Keratinocyte (primary cell): Measurements from ENCODE around the gene NIN.

Experiments
- CTCF ChIP-seq, 3 experiments: IDR thresholded peaks in 1 of 3; conservative IDR thresholded peaks in 1 of 3; optimal IDR thresholded peaks in 1 of 3; 2 replicates in 2 of 3; 3 replicates in 1 of 3; pipeline versions ENCODE3 to v1.5.1; 2011; ENCODE audit warnings: low read length in 3 of 3, mild to moderate bottlenecking in 3 of 3, moderate library complexity in 2 of 3, control low read depth in 1 of 3, inconsistent platforms in 1 of 3; ENCODE audit not compliant: insufficient read depth in 2 of 3; ENCODE audit errors: extremely low read depth in 1 of 3
- EZH2 ChIP-seq: IDR thresholded peaks from one replicate; pipeline ENCODE4 v1.6.1; 2012; ENCODE audit warnings: inconsistent platforms, mild to moderate bottlenecking, low read length, moderate library complexity

GRCh38 chr14:50697659-50698290 lies 133.2 kb downstream of the NIN start:
- no peak for TF ChIP-seq CTCF (optimal IDR thresholded peaks at IDR 0.05 in 1 of 3, IDR thresholded peaks at IDR 0.05 in 1 of 3, conservative IDR thresholded peaks at IDR 0.05 in 1 of 3; ENCODE audit: extremely low read depth in 1 of 3, insufficient read depth in 2 of 3, low read length in 3 of 3)
- no peak for TF ChIP-seq EZH2
